ENCODE results near the gene PHTF2.

PHTF2 gene

DNA sequence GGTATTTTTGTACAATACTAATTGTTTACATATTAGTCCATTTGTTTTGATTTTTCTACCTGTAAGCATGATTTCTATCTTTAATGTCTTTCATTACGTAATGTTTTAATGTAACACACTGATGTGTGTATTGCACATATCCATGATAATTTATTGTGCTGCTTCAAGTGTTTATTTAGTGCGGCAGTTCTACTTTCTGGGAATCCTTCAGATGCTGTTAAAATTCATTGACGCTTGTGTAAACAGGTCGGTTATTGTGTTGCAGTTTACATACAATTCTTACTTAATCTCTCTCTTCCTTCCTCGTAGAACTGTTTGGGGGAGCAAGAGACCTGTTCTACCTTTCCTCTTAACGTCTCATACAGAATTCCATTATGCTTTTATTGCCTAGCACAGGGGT lies 7.2 kb upstream of the PHTF2 start:
- no peak for DNase-seq (ENCODE audit: low read depth)
- TF ChIP-seq, protein P1, sequence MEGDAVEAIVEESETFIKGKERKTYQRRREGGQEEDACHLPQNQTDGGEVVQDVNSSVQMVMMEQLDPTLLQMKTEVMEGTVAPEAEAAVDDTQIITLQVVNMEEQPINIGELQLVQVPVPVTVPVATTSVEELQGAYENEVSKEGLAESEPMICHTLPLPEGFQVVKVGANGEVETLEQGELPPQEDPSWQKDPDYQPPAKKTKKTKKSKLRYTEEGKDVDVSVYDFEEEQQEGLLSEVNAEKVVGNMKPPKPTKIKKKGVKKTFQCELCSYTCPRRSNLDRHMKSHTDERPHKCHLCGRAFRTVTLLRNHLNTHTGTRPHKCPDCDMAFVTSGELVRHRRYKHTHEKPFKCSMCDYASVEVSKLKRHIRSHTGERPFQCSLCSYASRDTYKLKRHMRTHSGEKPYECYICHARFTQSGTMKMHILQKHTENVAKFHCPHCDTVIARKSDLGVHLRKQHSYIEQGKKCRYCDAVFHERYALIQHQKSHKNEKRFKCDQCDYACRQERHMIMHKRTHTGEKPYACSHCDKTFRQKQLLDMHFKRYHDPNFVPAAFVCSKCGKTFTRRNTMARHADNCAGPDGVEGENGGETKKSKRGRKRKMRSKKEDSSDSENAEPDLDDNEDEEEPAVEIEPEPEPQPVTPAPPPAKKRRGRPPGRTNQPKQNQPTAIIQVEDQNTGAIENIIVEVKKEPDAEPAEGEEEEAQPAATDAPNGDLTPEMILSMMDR (conservative IDR thresholded peaks at IDR 0.05; ENCODE audit: low read depth, low read length): no peak
- H3K4me3 ChIP-seq (ENCODE audit: low read length): no peak overlapping the region

DNA sequence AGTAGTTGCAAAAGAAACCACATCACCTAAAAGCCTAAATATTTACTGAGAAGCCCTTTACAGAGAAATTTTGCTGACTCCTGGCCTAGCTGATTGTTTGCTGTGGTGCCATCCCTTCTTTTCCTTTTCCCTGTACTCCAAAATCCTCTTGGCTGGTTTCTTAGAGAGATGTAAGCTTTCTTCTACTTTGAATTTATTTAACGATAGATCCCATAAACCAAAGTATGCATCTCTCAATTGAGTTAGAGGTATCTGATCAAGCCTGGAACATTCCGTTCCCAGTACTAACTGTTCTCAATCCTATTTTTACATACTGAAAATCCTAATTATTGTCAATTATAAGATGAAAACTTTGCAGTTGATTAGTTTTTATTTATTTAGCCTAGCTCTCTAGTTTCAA lies 6.6 kb upstream of the PHTF2 start:
- no peak overlapping the region for H3K4me3 ChIP-seq (ENCODE audit: low read length)
- no peak for DNase-seq (ENCODE audit: low read depth)
- TF ChIP-seq, protein P1 (conservative IDR thresholded peaks at IDR 0.05; ENCODE audit: low read depth, low read length): no peak

DNA sequence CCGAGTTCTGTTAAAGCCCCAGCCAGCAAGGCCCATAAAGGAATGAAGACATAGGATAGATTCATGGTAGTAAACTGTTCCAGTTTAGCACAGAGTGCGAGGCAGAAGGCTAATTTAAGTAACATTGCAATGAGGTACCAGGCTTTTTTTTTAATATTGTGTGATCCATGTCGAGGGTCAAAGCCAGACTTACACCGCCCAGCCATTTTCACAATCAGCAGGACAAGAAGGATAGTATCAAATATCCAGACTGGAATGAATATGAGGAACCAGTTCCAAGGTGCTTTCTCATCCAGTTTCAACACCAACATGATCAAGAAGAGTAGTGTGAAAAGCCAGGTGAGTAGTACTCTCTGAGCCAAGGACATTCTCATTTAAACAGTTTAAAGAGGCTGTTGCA lies 4.6 kb upstream of the PHTF2 start:
- no peak for DNase-seq (ENCODE audit: low read depth)
- no peak overlapping the region for H3K4me3 ChIP-seq (ENCODE audit: low read length)
- TF ChIP-seq, protein P1 (conservative IDR thresholded peaks at IDR 0.05; ENCODE audit: low read depth, low read length): no peak

DNA sequence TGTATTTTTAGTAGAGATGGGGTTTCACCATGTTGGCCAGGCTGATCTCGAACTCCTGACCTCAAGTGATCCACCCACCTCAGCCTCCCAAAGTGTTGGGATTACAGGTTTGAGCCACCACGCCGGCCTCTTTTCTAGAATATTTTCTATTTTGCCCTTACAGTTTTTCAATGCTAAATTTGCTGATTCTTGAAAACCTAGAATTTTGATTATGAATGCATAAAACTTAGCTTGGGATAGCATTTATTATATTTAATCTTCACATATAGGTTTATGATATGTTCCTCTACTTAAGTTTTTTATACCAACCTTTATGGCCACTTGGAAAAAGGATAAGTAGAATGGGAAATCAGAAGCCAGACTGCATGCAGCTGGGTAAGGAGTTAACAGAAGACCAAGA lies 2.5 kb upstream of the PHTF2 start:
- TF ChIP-seq, protein P1 (conservative IDR thresholded peaks at IDR 0.05; ENCODE audit: low read depth, low read length): no peak
- no peak for DNase-seq (ENCODE audit: low read depth)
- H3K4me3 ChIP-seq (ENCODE audit: low read length): no peak overlapping the region

DNA sequence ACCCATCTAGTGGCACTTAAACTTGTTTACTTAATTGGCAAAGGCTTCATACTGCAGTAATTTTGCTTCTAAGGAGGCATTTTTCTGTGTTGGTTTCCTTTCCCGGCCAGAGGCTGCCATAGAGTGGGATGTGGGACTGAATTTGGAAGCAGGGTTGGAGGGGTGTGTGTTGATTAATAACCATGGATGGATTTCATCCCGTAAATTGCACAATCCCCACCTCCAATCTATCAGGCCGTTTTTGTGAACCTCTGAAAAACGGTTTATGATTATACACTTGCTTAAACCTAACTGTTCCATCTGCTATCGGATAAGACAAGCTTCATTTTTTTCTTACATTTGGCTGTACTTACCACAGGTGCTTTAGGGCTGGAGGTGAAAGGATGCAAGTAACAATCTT lies 1.6 kb upstream of the PHTF2 start:
- TF ChIP-seq, protein P1 (conservative IDR thresholded peaks at IDR 0.05; ENCODE audit: low read depth, low read length): no peak
- no peak for DNase-seq (ENCODE audit: low read depth)
- peak overlapping the region; percentile 94 for H3K4me3 ChIP-seq (ENCODE audit: low read length)

DNA sequence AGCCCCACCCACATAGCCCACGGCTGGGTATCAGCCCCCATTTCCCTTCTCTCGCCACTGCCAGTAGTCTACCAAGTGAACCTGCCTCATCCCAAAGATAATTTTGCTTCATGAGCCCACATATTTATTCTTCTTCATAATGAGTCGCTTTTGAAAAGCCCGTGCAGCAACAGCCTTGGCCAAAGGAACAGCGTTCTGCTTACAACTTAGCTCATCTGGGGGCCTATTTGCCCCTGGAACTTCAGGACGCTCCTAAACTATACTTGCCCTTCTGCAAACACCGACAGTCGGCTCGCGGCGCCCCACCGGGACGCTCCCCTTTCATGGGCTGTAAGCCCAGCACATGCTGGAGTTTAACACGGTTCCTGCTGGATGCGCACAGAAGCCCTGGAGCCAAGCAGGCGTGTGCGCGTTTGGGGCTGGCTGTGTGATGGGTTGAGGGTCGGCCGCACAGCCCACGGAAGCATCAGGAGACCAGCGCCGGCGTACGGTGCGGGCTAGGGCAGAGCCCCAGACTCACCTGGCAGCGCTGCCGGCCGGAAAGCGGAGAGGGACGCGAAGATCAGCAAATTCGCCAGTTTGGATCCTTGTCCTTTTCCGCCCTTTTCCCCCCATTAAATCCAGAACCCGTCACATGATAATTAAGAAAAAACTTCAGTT lies 709 bp upstream of the PHTF2 start:
- DNase-seq (ENCODE audit: low read depth): no peak
- H3K4me3 ChIP-seq (ENCODE audit: low read length): peak overlapping the region; percentile 94

More for the DNA sequence above, 709 bp upstream of the PHTF2 start:
- TF ChIP-seq, protein P1 (conservative IDR thresholded peaks at IDR 0.05; ENCODE audit: low read depth, low read length): no peak
